DOHH2 (cell line): ENCODE results near the gene GK2.

Experiments used
- EZH2phosphoT487 ChIP-seq: fragments of 200-600 bp; sonication (generic); IDR thresholded peaks from 2 replicates; pipeline ENCODE4 v1.6.1; 2017; ENCODE audit warnings: borderline replicate concordance, mild to moderate bottlenecking, antibody characterized with exemption, low read length, moderate library complexity, mixed read lengths
- TF ChIP-seq, protein P1 (sequence below): fragments of 200-600 bp; sonication (generic); IDR thresholded peaks from one replicate; pipeline ENCODE4 v1.5.1; 2014; ENCODE audit warnings: antibody characterized with exemption, mild to moderate bottlenecking, low read depth, low read length; ENCODE audit not compliant: poor library complexity, severe bottlenecking

GRCh38 chr4:79402332-79402851, 5.6 kb downstream of the GK2 start:
- TF ChIP-seq, protein P1, sequence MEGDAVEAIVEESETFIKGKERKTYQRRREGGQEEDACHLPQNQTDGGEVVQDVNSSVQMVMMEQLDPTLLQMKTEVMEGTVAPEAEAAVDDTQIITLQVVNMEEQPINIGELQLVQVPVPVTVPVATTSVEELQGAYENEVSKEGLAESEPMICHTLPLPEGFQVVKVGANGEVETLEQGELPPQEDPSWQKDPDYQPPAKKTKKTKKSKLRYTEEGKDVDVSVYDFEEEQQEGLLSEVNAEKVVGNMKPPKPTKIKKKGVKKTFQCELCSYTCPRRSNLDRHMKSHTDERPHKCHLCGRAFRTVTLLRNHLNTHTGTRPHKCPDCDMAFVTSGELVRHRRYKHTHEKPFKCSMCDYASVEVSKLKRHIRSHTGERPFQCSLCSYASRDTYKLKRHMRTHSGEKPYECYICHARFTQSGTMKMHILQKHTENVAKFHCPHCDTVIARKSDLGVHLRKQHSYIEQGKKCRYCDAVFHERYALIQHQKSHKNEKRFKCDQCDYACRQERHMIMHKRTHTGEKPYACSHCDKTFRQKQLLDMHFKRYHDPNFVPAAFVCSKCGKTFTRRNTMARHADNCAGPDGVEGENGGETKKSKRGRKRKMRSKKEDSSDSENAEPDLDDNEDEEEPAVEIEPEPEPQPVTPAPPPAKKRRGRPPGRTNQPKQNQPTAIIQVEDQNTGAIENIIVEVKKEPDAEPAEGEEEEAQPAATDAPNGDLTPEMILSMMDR = no peak
- TF ChIP-seq EZH2phosphoT487 = no peak
